Medulla oblongata (tissue), 1 donor: ENCODE results near the gene HSFY1.
"Not testable (repeated sequence)": the region's sequence is repeated elsewhere in the genome, so short reads cannot be mapped to it uniquely, and the experiment has no call there.

Source experiments
- DNase-seq: peaks from one replicate; pipeline ENCODE4 v3.0.0-alpha.2; 2015; ENCODE audit errors: extremely low spot score

HSFY1 gene, protein sequence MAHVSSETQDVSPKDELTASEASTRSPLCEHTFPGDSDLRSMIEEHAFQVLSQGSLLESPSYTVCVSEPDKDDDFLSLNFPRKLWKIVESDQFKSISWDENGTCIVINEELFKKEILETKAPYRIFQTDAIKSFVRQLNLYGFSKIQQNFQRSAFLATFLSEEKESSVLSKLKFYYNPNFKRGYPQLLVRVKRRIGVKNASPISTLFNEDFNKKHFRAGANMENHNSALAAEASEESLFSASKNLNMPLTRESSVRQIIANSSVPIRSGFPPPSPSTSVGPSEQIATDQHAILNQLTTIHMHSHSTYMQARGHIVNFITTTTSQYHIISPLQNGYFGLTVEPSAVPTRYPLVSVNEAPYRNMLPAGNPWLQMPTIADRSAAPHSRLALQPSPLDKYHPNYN

DNA sequence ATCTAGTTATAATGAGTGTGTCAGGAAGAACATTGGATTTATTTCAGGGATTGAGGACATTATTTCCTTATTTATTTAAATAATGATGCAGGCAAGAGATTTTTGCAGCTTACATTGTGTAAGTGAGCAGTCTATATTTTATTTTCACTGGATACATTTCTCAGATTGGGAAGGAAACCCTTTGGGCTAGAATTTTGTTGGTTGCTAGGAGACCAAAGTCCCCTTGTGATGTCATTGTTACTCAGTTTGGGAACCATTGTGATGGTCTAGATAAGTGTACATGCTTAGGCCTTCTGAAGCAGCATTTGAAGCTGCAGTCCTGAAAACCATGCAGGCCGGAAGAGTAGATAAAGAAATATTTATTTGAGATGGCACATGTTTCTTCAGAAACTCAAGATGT, at the start of gene HSFY1:
Gene HSFY1 (plus strand): TSS at position 301 of the 400 bp plus-strand sequence. CDS start 68 bp downstream, at position 369.
- DNase-seq, result not testable (repeated sequence)

DNA sequence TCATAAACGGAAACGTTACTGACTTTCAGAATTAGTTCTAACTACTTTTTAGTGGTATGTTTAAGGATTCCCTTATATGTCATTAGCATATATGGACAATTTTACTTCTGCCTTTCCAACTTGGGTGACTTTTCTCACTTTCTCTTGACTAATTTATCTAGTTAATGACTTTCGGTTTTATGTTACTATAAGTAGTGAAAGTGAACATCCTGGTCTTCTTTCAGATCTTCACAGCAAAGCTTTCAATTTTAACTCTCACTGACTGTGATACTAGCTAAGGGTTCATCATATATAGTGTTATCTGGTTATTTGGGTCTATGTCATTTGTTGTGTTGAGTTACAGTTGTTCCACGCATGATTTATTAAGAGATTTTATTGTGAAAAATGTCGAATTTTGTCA, 42.3 kb upstream of the HSFY1 start:
- DNase-seq, result not testable (repeated sequence)

- DNase-seq, result not testable (repeated sequence)
Measured at GRCh38 chrY:18530995-18531655, 15.4 kb upstream of the HSFY1 start.

GRCh38 chrY:18538952-18539351, 7.6 kb upstream of the HSFY1 start:
- DNase-seq, result not testable (repeated sequence)

- DNase-seq, result not testable (repeated sequence)
Measured at GRCh38 chrY:18553132-18553531, 6.6 kb downstream of the HSFY1 start.

DNA sequence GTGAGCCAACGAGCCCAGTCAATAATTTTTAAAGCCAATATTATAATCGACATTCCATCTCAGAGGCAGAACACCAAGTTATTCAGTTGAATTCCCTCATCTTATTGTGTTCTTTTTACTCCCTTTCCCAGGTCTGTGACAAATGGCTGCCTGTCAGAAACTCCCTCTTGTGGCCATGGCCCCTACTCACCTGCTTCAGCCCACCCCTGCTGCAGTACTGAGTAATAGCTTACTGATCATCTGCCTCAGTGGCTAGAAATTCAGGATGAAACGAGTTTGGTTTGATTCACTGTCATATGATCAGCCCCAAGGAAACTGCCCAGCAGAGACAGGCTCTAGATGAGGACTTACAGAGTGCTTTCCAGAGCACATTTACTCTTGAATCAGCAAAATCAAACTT, 19.4 kb downstream of the HSFY1 start:
- not testable (repeated sequence) for DNase-seq
